ENCODE measurements around the gene ATRNL1.
A peak's percentile ranks its signal among the peaks of the same experiment; 100 is the strongest.

The ATRNL1 gene

GRCh38 chr10:115918812-115919211 lies 825.6 kb downstream of the ATRNL1 start:
- DNase-seq (ENCODE audit: low spot score) = no peak
- Histone ChIP-seq H3K27ac (ENCODE audit: poor library complexity, severe bottlenecking) (no peak overlapping the region), H3K9me3 (ENCODE audit: severe bottlenecking) (no peaks in the 10 kb centered on the region), H3K27me3 (ENCODE audit: insufficient read depth, poor library complexity, severe bottlenecking) (no peaks in the 10 kb centered on the region), H3K36me3 (ENCODE audit: low read depth) (no peaks in the 10 kb centered on the region), H3K4me3 (ENCODE audit: severe bottlenecking) (no peak overlapping the region), H3K4me1 (ENCODE audit: insufficient read depth, poor library complexity, severe bottlenecking) (peaks cover 7% of the 10 kb centered on the region)
- ATAC-seq (ENCODE audit: low read depth) = no peak
- TF ChIP-seq CTCF (IDR thresholded peaks at IDR 0.05; ENCODE audit: poor library complexity, severe bottlenecking) = no peak

- Histone ChIP-seq H3K4me1 (ENCODE audit: insufficient read depth, poor library complexity, severe bottlenecking) (peaks cover 7% of the 10 kb centered on the region), H3K27me3 (ENCODE audit: insufficient read depth, poor library complexity, severe bottlenecking) (no peaks in the 10 kb centered on the region), H3K36me3 (ENCODE audit: low read depth) (no peaks in the 10 kb centered on the region), H3K9me3 (ENCODE audit: severe bottlenecking) (no peaks in the 10 kb centered on the region), H3K4me3 (ENCODE audit: severe bottlenecking) (no peak overlapping the region), H3K27ac (ENCODE audit: poor library complexity, severe bottlenecking) (peak overlapping the region; percentile 26)
- no peak for DNase-seq (ENCODE audit: low spot score)
- ATAC-seq (ENCODE audit: low read depth) = peak; percentile 99
- no peak for TF ChIP-seq CTCF (IDR thresholded peaks at IDR 0.05; ENCODE audit: poor library complexity, severe bottlenecking)
Observed at GRCh38 chr10:115921795-115922194, 828.6 kb downstream of the ATRNL1 start.

GRCh38 chr10:115931309-115931708 lies 838.1 kb downstream of the ATRNL1 start:
- ATAC-seq (ENCODE audit: low read depth) (no peak), DNase-seq (ENCODE audit: low spot score) (no peak)
- Histone ChIP-seq H3K9me3 (ENCODE audit: severe bottlenecking) (no peaks in the 10 kb centered on the region), H3K27ac (ENCODE audit: poor library complexity, severe bottlenecking) (no peak overlapping the region), H3K27me3 (ENCODE audit: insufficient read depth, poor library complexity, severe bottlenecking) (no peaks in the 10 kb centered on the region), H3K36me3 (ENCODE audit: low read depth) (no peaks in the 10 kb centered on the region), H3K4me3 (ENCODE audit: severe bottlenecking) (no peak overlapping the region), H3K4me1 (ENCODE audit: insufficient read depth, poor library complexity, severe bottlenecking) (no peaks in the 10 kb centered on the region)
- no peak for TF ChIP-seq CTCF (IDR thresholded peaks at IDR 0.05; ENCODE audit: poor library complexity, severe bottlenecking)

GRCh38 chr10:115932099-115932498 lies 838.9 kb downstream of the ATRNL1 start:
- TF ChIP-seq CTCF (IDR thresholded peaks at IDR 0.05; ENCODE audit: poor library complexity, severe bottlenecking) = no peak
- H3K4me3 ChIP-seq (ENCODE audit: severe bottlenecking) = no peak overlapping the region
- no peak for ATAC-seq (ENCODE audit: low read depth)
- H3K27ac ChIP-seq (ENCODE audit: poor library complexity, severe bottlenecking) = no peak overlapping the region
- no peak for DNase-seq (ENCODE audit: low spot score)
- H3K36me3 ChIP-seq (ENCODE audit: low read depth) = no peaks in the 10 kb centered on the region
- no peaks in the 10 kb centered on the region for H3K27me3 ChIP-seq (ENCODE audit: insufficient read depth, poor library complexity, severe bottlenecking)
- no peaks in the 10 kb centered on the region for H3K9me3 ChIP-seq (ENCODE audit: severe bottlenecking)
- H3K4me1 ChIP-seq (ENCODE audit: insufficient read depth, poor library complexity, severe bottlenecking) = peaks cover 4% of the 10 kb centered on the region

GRCh38 chr10:115933098-115933497 lies 839.9 kb downstream of the ATRNL1 start:
- ATAC-seq (ENCODE audit: low read depth) = no peak

More at GRCh38 chr10:115933098-115933497, 839.9 kb downstream of the ATRNL1 start:
- no peak for TF ChIP-seq CTCF (IDR thresholded peaks at IDR 0.05; ENCODE audit: poor library complexity, severe bottlenecking)
- Histone ChIP-seq H3K27ac (ENCODE audit: poor library complexity, severe bottlenecking) (no peak overlapping the region), H3K36me3 (ENCODE audit: low read depth) (no peaks in the 10 kb centered on the region), H3K27me3 (ENCODE audit: insufficient read depth, poor library complexity, severe bottlenecking) (no peaks in the 10 kb centered on the region), H3K9me3 (ENCODE audit: severe bottlenecking) (no peaks in the 10 kb centered on the region), H3K4me3 (ENCODE audit: severe bottlenecking) (no peak overlapping the region), H3K4me1 (ENCODE audit: insufficient read depth, poor library complexity, severe bottlenecking) (peaks cover 11% of the 10 kb centered on the region)
- no peak for DNase-seq (ENCODE audit: low spot score)

Data from RWPE2 (cell line).